Heart left ventricle (tissue), 13 donors: Measurements from ENCODE around the gene TRPM1.

Experiments used
- CTCF ChIP-seq, 12 donors: fragments of 200-600 bp; sonication (generic) in 4 of 12; IDR thresholded peaks; one replicate each; pipeline versions ENCODE4 v1.5.0 to v1.8.0; 2018 to 2022; ENCODE audit warnings: antibody characterized with exemption in 12 of 12, mild to moderate bottlenecking in 5 of 12
- POLR2A ChIP-seq, 2 donors: fragments of 450-650 bp; IDR thresholded peaks; one replicate each; pipeline ENCODE4 v1.6.1; 2017; ENCODE audit warnings: antibody characterized with exemption in 2 of 2, mild to moderate bottlenecking in 2 of 2, moderate library complexity in 2 of 2
- donor health status: ischemic (EF 13 %, LVEDD 7.1; RV severe dilation, severe dysfunction).
- donor health status: DM: no; HTN: yes; CAD: no.
- donor health status: DM: no; HTN: no; CAD: no.
- donor health status: ischemic (EF 25% LVEDD 6.9; RV normal size, moderate dysfunction).
- donor health status: ischemic (EF 25% LVEDD 5.7; RV mildly dilated, moderate dysfunction).
- donor health status: ischemic (EF 35%, LVEDD 5.7; RV mildly dilated, moderate dysfunction).
- donor health status: nonischemic (EF 11% LVEDD 7.7; RV severe dilation, severe dysfunction).
- donor health status: DM: yes; HTN: yes; CAD: no.
- donor health status: PGD.
- donor health status: ischemic (EF 29% LVEDD 5.4; RV normal size, mild dysfunction).
- donor health status: nonischemic (EF 23%, LVEDD 6.1; RV moderate dilation, normal function).

GRCh38 chr15:31070867-31071266 lies 30.7 kb downstream of the TRPM1 start:
- no peak for TF ChIP-seq CTCF (IDR thresholded peaks at IDR 0.05)
- TF ChIP-seq POLR2A (IDR thresholded peaks at IDR 0.05), result no peak
